22Rv1 (cell line): ENCODE data around the gene C14orf180.

Experiments used
- H3K27ac ChIP-seq: fragments of 450-650 bp; 2 replicates; pipeline ENCODE4 v1.5.1; 2017
- CTCF ChIP-seq: fragments of 450-650 bp; IDR thresholded peaks from 2 replicates; pipeline ENCODE4 v1.5.1; 2017; ENCODE audit warnings: mild to moderate bottlenecking
- ZFX ChIP-seq: fragments of 450-650 bp; IDR thresholded peaks from 2 replicates; pipeline ENCODE4 v1.6.1; 2017; ENCODE audit warnings: antibody characterized with exemption, borderline replicate concordance

C14orf180 gene

GRCh38 chr14:104588066-104588857 lies 8.7 kb downstream of the C14orf180 start:
- H3K27ac ChIP-seq = no peak overlapping the region
- TF ChIP-seq CTCF (no peak), ZFX (no peak)

GRCh38 chr14:104589338-104590195 lies 10.0 kb downstream of the C14orf180 start:
- TF ChIP-seq CTCF = no peak
- no peak for TF ChIP-seq ZFX
- no peak overlapping the region for H3K27ac ChIP-seq

GRCh38 chr14:104590240-104590965 lies 10.8 kb downstream of the C14orf180 start:
- TF ChIP-seq CTCF = no peak
- TF ChIP-seq ZFX = no peak

GRCh38 chr14:104591031-104591430 lies 11.5 kb downstream of the C14orf180 start:
- TF ChIP-seq ZFX = no peak
- no peak for TF ChIP-seq CTCF
- H3K27ac ChIP-seq = no peak overlapping the region

More at GRCh38 chr14:104590240-104590965, 10.8 kb downstream of the C14orf180 start:
- H3K27ac ChIP-seq = no peak overlapping the region

GRCh38 chr14:104591506-104592291 lies 12.1 kb downstream of the C14orf180 start:
- TF ChIP-seq CTCF (no peak), ZFX (no peak)

GRCh38 chr14:104592292-104592672 lies 12.7 kb downstream of the C14orf180 start:
- H3K27ac ChIP-seq = no peak overlapping the region
- no peak for TF ChIP-seq CTCF
- TF ChIP-seq ZFX = no peak

More at GRCh38 chr14:104591506-104592291, 12.1 kb downstream of the C14orf180 start:
- H3K27ac ChIP-seq = no peak overlapping the region
